Midbrain (tissue), 1 donor: ENCODE measurements around the gene ZNF133.

ENCODE experiments used
- DNase-seq: peaks from one replicate; lab custom pipeline; 2025; lab: John Stamatoyannopoulos, UW

Gene ZNF133

DNA sequence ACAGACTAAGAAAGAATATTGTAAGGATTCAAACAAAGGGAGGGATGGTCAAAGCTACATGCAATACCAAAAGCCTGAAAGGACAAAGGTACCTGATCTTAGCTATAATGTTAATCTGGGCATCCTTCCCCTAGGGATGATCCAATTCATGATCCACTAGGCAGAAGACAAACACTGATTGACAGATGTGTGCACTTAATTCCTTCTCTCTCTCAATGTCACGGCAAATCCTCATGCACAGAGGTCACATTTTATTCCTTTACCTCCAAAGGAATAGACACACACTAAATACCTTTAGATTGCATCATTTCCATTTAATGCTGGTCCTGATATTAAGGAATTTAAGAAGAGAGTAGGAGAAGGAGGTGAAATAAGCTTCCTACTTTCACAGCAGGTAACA is 73.4 kb downstream of the ZNF133 start:
- DNase-seq, result no peak

DNA sequence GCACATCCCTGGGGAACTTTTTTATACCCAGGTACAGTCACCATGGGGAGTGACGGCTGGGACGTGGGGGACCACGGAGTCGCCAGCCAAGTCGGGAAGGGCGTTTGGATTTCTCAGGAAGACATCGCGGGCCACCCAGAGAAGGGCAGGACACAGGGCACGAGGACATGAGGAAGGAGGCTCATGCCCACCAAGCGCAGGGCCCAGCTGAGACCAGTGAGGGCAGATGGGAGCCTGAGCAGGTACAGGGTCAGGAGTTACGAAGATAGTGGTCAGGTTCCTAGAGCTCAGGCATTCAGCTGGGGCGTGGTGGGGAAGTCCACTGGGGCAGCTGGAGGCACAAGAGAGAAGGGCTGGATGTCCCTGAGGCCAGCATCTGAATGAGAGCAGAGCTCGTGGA is 74.6 kb downstream of the ZNF133 start:
- DNase-seq, result no peak

DNA sequence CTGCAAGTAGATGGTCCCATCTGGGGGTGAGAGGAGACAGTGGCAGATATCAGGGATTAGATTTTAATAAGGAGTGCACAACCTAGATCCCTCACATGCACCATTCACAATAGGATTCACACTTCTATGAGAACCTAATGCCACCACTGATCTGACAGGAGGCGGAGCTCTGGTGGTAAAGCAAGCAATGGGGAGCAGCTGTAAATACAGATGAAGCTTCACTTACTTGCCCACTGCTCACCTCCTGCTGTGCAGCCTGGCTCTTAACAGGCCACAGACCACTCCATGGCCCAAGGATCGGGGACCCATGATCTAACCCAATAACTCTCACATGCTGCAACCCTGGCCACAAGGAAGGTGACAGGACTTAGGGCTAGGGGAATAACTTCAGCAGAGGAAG is 75.4 kb downstream of the ZNF133 start:
- no peak for DNase-seq

DNA sequence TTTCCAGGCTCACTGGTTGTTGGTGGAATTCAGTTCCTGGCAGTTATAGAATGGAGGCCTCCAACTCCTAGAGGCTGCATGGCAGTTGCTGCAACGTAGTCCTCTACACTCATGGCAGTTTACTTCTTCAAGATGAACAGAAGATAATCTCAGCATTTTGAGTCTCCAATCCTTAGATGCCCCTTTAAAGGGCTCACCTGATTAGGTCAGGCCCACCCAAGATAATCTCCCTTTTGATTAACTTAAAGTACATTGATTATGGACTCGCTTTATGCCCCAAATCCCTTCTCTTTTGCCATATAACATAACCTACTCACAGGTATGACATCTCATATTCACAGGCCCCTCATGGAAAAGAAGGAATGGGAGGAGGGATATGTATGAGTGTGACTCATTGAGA is 76.4 kb downstream of the ZNF133 start:
- no peak for DNase-seq
